T-helper 2 cell treated with Interferon-gamma antibody and Interleukin-4, amounts not matched to agents 5 μg/mL and 100 μg/mL, for 36 hours (primary cell): ENCODE measurements around the gene KCND3.

Source experiments
- DNase-seq: peaks from one replicate; pipeline ENCODE4 v3.0.0; 2021; ENCODE audit warnings: low spot score
- H3K27ac Mint-ChIP-seq: one replicate; pipeline ENCODE4 v1.8.0; 2021; ENCODE audit warnings: mild to moderate bottlenecking, mixed read lengths
- H3K27me3 Mint-ChIP-seq: one replicate; pipeline ENCODE4 v1.8.0; 2021; ENCODE audit warnings: low read depth, mixed read lengths
- H3K36me3 Mint-ChIP-seq: one replicate; pipeline ENCODE4 v1.8.0; 2021; ENCODE audit warnings: low read depth, mixed read lengths
- H3K4me1 Mint-ChIP-seq: one replicate; pipeline ENCODE4 v1.8.0; 2021; ENCODE audit warnings: low read depth, mixed read lengths
- H3K4me3 Mint-ChIP-seq: one replicate; pipeline ENCODE4 v1.8.0; 2022; ENCODE audit warnings: mild to moderate bottlenecking, moderate library complexity, mixed read lengths
- H3K9me3 Mint-ChIP-seq: one replicate; pipeline ENCODE4 v1.8.0; 2021; ENCODE audit warnings: mixed read lengths

The KCND3 gene

DNA sequence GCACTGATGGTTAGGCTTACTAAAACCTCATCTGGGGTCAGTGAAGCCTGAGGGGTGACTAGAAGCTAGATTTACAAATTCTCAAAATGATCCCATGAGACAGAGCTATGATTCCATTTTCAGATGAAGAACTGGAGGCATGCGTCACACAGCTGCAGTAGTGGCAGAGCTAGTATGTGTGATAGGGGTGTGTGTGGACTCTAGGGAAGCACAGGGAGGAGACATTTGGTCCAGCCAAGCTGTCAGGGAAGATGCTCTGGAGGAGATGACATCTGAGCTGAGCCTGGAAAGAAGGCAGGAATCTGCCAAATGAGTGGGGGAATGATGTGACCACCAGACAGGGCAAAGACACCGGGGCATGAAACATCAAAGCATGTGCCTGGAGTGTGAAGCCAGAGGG, 12.0 kb upstream of the KCND3 start:
- DNase-seq, result no peak
- Mint-ChIP-seq H3K27me3 (peaks cover 21% of the 10 kb centered on the region), H3K36me3 (no peaks in the 10 kb centered on the region), H3K4me1 (no peaks in the 10 kb centered on the region), H3K9me3 (no peaks in the 10 kb centered on the region), H3K4me3 (no peak overlapping the region), H3K27ac (no peak overlapping the region)

- no peak overlapping the region for H3K27ac Mint-ChIP-seq
Measured at GRCh38 chr1:112000048-112000447, 10.6 kb upstream of the KCND3 start.

DNA sequence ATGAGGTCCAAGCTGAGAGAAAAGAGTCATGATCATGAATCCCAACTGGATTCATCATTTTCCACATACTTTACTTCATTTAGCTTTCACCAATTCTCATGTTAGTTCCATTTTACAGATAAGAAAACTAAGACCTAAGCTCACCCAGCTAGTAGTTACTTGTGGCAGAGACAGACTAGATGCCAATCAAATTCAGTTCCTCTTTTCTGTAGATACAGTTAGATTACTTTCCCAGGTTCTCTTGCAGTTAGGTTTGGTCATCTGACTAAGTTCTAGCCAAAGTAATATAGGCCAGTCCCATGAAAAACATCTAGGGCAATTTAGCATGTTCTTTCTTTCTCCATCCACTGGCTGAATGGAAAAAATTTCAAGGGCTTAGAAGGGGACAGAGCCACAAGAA, 8.9 kb upstream of the KCND3 start:
- no peak overlapping the region for H3K27ac Mint-ChIP-seq
- DNase-seq, result no peak
- H3K9me3 Mint-ChIP-seq, result no peaks in the 10 kb centered on the region
- H3K4me3 Mint-ChIP-seq, result no peak overlapping the region
- no peaks in the 10 kb centered on the region for H3K36me3 Mint-ChIP-seq
- peaks cover 41% of the 10 kb centered on the region for H3K27me3 Mint-ChIP-seq
- H3K4me1 Mint-ChIP-seq, result no peaks in the 10 kb centered on the region

More at GRCh38 chr1:112000048-112000447, 10.6 kb upstream of the KCND3 start:
- no peak overlapping the region for H3K4me3 Mint-ChIP-seq
- H3K27me3 Mint-ChIP-seq, result peaks cover 27% of the 10 kb centered on the region
- no peaks in the 10 kb centered on the region for H3K36me3 Mint-ChIP-seq
- no peaks in the 10 kb centered on the region for H3K9me3 Mint-ChIP-seq
- no peak for DNase-seq
- no peaks in the 10 kb centered on the region for H3K4me1 Mint-ChIP-seq

GRCh38 chr1:111992476-111992875, 3.0 kb upstream of the KCND3 start:
- DNase-seq, result no peak
- Mint-ChIP-seq H3K27me3 (peaks cover 72% of the 10 kb centered on the region), H3K36me3 (no peaks in the 10 kb centered on the region), H3K9me3 (no peaks in the 10 kb centered on the region), H3K4me1 (no peaks in the 10 kb centered on the region), H3K27ac (no peak overlapping the region), H3K4me3 (no peak overlapping the region)

- no peak overlapping the region for H3K27ac Mint-ChIP-seq
- no peaks in the 10 kb centered on the region for H3K9me3 Mint-ChIP-seq
- no peaks in the 10 kb centered on the region for H3K36me3 Mint-ChIP-seq
- DNase-seq, result no peak
- peak overlapping the region; percentile 18 for H3K4me3 Mint-ChIP-seq
- no peaks in the 10 kb centered on the region for H3K4me1 Mint-ChIP-seq
- H3K27me3 Mint-ChIP-seq, result peaks cover 82% of the 10 kb centered on the region
Measured at GRCh38 chr1:111990878-111991718, 1.6 kb upstream of the KCND3 start.

- Mint-ChIP-seq H3K9me3 (no peaks in the 10 kb centered on the region), H3K27ac (no peak overlapping the region), H3K27me3 (peaks cover 81% of the 10 kb centered on the region), H3K36me3 (no peaks in the 10 kb centered on the region), H3K4me3 (peak overlapping the region; percentile 32), H3K4me1 (no peaks in the 10 kb centered on the region)
- no peak for DNase-seq
Measured at GRCh38 chr1:111990026-111990877, 784 bp upstream of the KCND3 start.

DNA sequence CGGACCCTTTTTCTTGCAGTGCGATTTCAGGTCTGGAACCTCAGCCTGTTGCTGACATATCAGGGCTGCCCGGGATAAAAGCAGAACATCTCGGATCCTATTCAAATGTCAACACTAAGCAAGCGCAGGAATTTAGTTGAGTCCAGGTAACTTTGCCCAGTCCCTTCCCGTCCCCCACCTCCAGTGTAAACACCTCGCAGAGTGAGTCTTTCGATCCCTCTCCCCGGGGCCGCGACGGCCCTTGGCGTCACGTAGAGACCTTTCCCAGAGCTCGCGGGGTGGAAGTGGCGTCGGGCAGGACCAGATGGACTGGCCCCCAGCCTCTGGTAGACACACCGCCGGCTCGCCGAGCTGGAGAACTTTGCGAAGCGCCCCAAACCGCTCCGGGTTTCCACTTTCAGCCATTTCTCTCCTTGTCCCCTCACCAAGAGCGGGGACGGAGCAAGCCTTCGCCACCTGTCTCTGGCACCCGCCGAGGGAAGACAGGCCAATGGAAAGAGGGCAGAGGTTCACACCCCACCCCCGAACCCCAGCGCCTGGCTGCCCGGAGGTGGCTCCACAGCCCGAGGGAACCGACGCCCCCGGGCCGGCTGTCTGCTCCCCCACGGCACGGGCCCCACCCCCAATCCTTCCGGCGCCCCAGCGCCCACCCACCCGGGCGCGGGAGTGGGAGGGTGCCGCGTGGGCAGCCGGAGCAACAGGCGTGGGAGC, 570 bp downstream of the KCND3 start:
- H3K27me3 Mint-ChIP-seq, result peaks cover 77% of the 10 kb centered on the region
- peak overlapping the region; percentile 24 for H3K4me3 Mint-ChIP-seq

GRCh38 chr1:111988377-111988742, 1.1 kb downstream of the KCND3 start:
- Mint-ChIP-seq H3K9me3 (no peaks in the 10 kb centered on the region), H3K36me3 (no peaks in the 10 kb centered on the region), H3K27me3 (peaks cover 72% of the 10 kb centered on the region), H3K4me3 (no peak overlapping the region), H3K4me1 (no peaks in the 10 kb centered on the region), H3K27ac (no peak overlapping the region)
- no peak for DNase-seq

More for the DNA sequence above, 570 bp downstream of the KCND3 start:
- peak; percentile 16 for DNase-seq
- Mint-ChIP-seq H3K9me3 (no peaks in the 10 kb centered on the region), H3K4me1 (no peaks in the 10 kb centered on the region), H3K36me3 (no peaks in the 10 kb centered on the region), H3K27ac (no peak overlapping the region)

DNA sequence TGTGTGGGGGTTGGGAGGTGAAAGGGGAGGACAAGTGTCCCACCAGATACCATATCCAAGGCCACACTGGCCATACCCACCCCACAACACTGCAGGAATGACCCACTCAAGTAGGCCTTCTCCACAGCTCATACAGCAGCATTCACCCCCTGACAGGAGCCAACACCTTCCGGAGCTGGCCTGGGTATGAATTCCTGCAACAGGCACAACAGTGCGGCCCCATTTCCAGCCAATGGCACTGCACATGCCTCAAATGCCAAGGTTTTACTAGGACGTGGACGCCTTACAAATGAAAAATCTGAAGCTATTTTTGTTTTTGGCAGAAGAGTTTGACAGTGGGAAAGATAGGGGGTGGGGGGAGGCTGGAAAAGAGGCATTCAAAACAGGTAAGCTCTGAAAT, 2.0 kb downstream of the KCND3 start:
- Mint-ChIP-seq H3K27ac (no peak overlapping the region), H3K36me3 (no peaks in the 10 kb centered on the region), H3K27me3 (peaks cover 63% of the 10 kb centered on the region), H3K9me3 (no peaks in the 10 kb centered on the region), H3K4me3 (no peak overlapping the region), H3K4me1 (no peaks in the 10 kb centered on the region)
- DNase-seq, result no peak

- Mint-ChIP-seq H3K36me3 (no peaks in the 10 kb centered on the region), H3K27ac (no peak overlapping the region), H3K4me3 (no peak overlapping the region), H3K9me3 (no peaks in the 10 kb centered on the region), H3K27me3 (peaks cover 35% of the 10 kb centered on the region), H3K4me1 (no peaks in the 10 kb centered on the region)
- DNase-seq, result no peak
Measured at GRCh38 chr1:111983500-111983899, 6.0 kb downstream of the KCND3 start.

DNA sequence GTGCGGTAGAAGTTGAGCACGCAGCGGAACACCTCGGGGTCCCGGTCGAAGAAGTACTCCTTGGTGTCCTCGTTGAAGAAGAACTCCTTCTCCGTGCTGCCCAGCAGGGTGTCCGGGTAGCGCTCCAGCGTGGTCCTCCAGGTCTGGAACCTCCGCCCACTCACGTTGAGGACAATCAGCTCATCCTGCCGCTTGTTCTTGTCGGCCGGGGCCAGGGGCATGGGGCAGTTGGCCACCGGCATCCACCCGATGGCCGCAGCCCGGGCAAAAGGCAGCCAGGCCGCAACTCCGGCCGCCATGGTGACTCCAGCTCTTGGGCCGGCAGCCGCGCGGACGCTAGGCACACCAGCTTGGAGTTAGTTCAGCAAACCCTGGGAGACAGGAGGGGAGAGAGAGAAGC, 7.0 kb downstream of the KCND3 start:
- no peaks in the 10 kb centered on the region for H3K4me1 Mint-ChIP-seq
- no peaks in the 10 kb centered on the region for H3K9me3 Mint-ChIP-seq
- no peak overlapping the region for H3K27ac Mint-ChIP-seq
- peaks cover 24% of the 10 kb centered on the region for H3K27me3 Mint-ChIP-seq
- no peaks in the 10 kb centered on the region for H3K36me3 Mint-ChIP-seq
- no peak overlapping the region for H3K4me3 Mint-ChIP-seq
- DNase-seq, result no peak

DNA sequence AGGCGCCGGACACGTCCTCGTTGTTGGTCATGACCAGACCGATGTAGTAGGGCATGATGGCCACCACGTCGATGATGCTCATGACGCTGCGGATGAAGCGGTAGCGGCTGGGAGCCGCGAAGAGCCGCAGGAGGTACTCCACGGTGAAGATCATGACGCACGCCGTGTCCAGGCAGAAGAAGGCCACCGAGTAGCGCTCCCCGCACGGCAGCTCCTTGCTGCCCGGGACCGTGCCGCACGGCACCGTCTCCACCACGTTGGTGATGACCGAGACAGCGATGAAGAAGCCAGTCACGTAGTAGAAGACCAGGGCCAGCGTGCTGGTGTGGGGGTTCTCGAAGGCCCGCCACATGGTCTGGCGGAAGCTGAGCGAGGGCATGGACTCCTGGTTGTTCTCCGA, 7.6 kb downstream of the KCND3 start:
- DNase-seq, result no peak
- Mint-ChIP-seq H3K4me1 (no peaks in the 10 kb centered on the region), H3K27me3 (peaks cover 19% of the 10 kb centered on the region), H3K4me3 (no peak overlapping the region), H3K9me3 (no peaks in the 10 kb centered on the region), H3K27ac (no peak overlapping the region), H3K36me3 (no peaks in the 10 kb centered on the region)

- Mint-ChIP-seq H3K27me3 (peaks cover 11% of the 10 kb centered on the region), H3K4me1 (no peaks in the 10 kb centered on the region), H3K4me3 (no peak overlapping the region), H3K36me3 (no peaks in the 10 kb centered on the region), H3K9me3 (no peaks in the 10 kb centered on the region), H3K27ac (no peak overlapping the region)
- no peak for DNase-seq
Measured at GRCh38 chr1:111981090-111981489, 8.4 kb downstream of the KCND3 start.

- Mint-ChIP-seq H3K9me3 (no peaks in the 10 kb centered on the region), H3K4me1 (no peaks in the 10 kb centered on the region), H3K36me3 (no peaks in the 10 kb centered on the region), H3K27ac (no peak overlapping the region), H3K4me3 (no peak overlapping the region), H3K27me3 (peaks cover 8% of the 10 kb centered on the region)
- DNase-seq, result no peak
Measured at GRCh38 chr1:111980686-111981085, 8.8 kb downstream of the KCND3 start.
